Neural crest cell (in vitro differentiated cells): ENCODE measurements around the gene TBC1D5. TPM values are rescaled to one million over a fixed set of nuclear protein-coding genes. Genes with fewer than 3 reads are reported as not detected.

Experiments
- DNase-seq: peaks from one replicate; pipeline ENCODE4 v3.0.0; 2021; ENCODE audit warnings: low read depth, mixed read lengths, low spot score
- H3K27ac Mint-ChIP-seq: one replicate; pipeline ENCODE4 v1.8.0; 2021; ENCODE audit warnings: mild to moderate bottlenecking, mixed read lengths; ENCODE audit not compliant: unreplicated experiment
- H3K27me3 Mint-ChIP-seq: 2 replicates; pipeline ENCODE4 v1.8.0; 2021; ENCODE audit warnings: low read depth, mild to moderate bottlenecking, mixed read lengths
- H3K36me3 Mint-ChIP-seq: 2 replicates; pipeline ENCODE4 v1.8.0; 2021; ENCODE audit warnings: low read depth, mild to moderate bottlenecking, mixed read lengths
- H3K4me1 Mint-ChIP-seq: 2 replicates; pipeline ENCODE4 v1.8.0; 2021; ENCODE audit warnings: mixed read lengths
- H3K4me3 Mint-ChIP-seq: one replicate; pipeline ENCODE4 v1.8.0; 2021; ENCODE audit warnings: mild to moderate bottlenecking, mixed read lengths
- H3K9me3 Mint-ChIP-seq: 2 replicates; pipeline ENCODE4 v1.8.0; 2021; ENCODE audit warnings: mixed read lengths
- CTCF ChIP-seq: fragments of 200-600 bp; sonication (generic); conservative IDR thresholded peaks from 2 replicates; pipeline ENCODE4 v1.5.0; 2021; ENCODE audit warnings: antibody characterized with exemption, mild to moderate bottlenecking
- total RNA-seq: library from RNA; stranded (reverse); gene quantifications from 2 replicates; pipeline ENCODE4 v1.2.1, GENCODE V29; 2021

The TBC1D5 gene
- total RNA-seq, 1 donor from 2014 or later = 51.2 TPM

DNA sequence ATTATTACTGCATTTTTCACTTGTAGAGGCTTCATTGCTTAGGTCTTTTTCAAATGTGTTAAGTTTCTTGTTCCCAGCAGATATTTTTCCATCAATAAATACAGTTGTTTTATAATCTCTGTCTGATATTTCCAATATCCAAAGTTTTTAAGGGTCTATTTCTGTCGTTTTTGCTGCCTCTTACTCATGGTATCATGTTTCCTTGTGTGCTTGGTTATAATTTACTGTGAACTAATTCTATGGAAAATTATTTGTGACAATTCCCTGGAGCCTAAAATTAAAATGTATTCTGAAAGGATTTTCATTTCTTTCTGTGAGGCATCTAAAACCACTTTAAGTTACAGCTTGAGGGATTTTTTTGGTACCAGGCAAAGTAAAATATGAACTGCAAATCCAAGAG lies 17.5 kb downstream of the TBC1D5 start:
- Mint-ChIP-seq H3K4me3 (no peak overlapping the region), H3K27ac (no peak overlapping the region), H3K4me1 (no peaks in the 10 kb centered on the region), H3K36me3 (peaks cover 32% of the 10 kb centered on the region), H3K9me3 (no peaks in the 10 kb centered on the region), H3K27me3 (no peaks in the 10 kb centered on the region)
- DNase-seq = no peak
- no peak for TF ChIP-seq CTCF

GRCh38 chr3:17724122-17724521 lies 18.3 kb downstream of the TBC1D5 start:
- peaks cover 27% of the 10 kb centered on the region for H3K36me3 Mint-ChIP-seq
- no peaks in the 10 kb centered on the region for H3K4me1 Mint-ChIP-seq
- TF ChIP-seq CTCF = no peak
- H3K27ac Mint-ChIP-seq = peak overlapping the region; percentile 12
- DNase-seq = no peak
- H3K27me3 Mint-ChIP-seq = no peaks in the 10 kb centered on the region
- no peak overlapping the region for H3K4me3 Mint-ChIP-seq
- no peaks in the 10 kb centered on the region for H3K9me3 Mint-ChIP-seq

DNA sequence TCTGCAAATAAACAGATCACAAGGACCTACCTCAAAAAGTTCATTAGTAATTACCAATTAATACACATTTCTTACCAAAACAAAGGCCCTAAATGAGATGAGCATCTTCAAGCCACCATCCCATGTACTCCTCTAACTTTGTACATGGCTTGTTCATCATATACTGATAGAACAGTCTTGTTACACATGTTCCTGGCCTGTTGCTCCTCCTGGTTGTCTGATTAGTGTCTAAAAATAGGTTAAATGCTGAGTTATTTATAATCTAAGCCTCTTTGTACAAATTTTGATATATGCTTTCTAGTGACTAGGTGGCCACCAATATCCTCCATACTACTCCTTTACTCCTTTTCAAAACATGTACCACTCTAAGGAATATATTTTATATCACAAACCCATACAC lies 25.0 kb downstream of the TBC1D5 start:
- Mint-ChIP-seq H3K27me3 (no peaks in the 10 kb centered on the region), H3K4me1 (no peaks in the 10 kb centered on the region), H3K36me3 (peaks cover 33% of the 10 kb centered on the region), H3K9me3 (peaks cover 10% of the 10 kb centered on the region), H3K27ac (no peak overlapping the region), H3K4me3 (no peak overlapping the region)
- no peak for TF ChIP-seq CTCF
- DNase-seq = no peak

DNA sequence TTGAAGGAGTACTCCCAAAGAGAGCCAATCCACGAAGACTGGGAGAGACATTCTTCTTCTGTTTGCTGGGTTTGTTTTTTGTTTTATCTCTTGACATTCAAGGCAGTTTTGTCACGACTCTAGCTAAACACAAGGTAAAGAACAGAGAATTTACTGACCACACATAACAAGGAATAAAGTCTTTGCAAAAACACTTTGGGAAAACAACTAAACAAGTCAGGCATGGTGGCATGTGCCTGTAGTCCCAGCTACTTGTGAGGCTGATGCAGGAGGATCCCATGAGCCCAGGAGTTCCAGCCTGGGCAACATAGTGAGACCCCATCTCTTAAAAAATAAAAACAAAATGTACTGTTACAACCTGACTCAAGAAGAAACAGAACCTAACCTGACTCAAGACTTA lies 28.0 kb downstream of the TBC1D5 start:
- no peaks in the 10 kb centered on the region for H3K27me3 Mint-ChIP-seq
- no peak overlapping the region for H3K27ac Mint-ChIP-seq
- TF ChIP-seq CTCF = no peak
- peaks cover 10% of the 10 kb centered on the region for H3K9me3 Mint-ChIP-seq
- peaks cover 37% of the 10 kb centered on the region for H3K36me3 Mint-ChIP-seq
- H3K4me3 Mint-ChIP-seq = no peak overlapping the region
- no peak for DNase-seq
- H3K4me1 Mint-ChIP-seq = no peaks in the 10 kb centered on the region

GRCh38 chr3:17709236-17709810 lies 33.1 kb downstream of the TBC1D5 start:
- Mint-ChIP-seq H3K27me3 (no peaks in the 10 kb centered on the region), H3K36me3 (peaks cover 25% of the 10 kb centered on the region), H3K4me1 (no peaks in the 10 kb centered on the region), H3K9me3 (peaks cover 9% of the 10 kb centered on the region), H3K4me3 (no peak overlapping the region), H3K27ac (no peak overlapping the region)
- no peak for TF ChIP-seq CTCF
- no peak for DNase-seq
